ENCODE data around the gene SMAD2.
A peak's percentile ranks its signal among the peaks of the same experiment; 100 is the strongest.

SMAD2 gene

DNA sequence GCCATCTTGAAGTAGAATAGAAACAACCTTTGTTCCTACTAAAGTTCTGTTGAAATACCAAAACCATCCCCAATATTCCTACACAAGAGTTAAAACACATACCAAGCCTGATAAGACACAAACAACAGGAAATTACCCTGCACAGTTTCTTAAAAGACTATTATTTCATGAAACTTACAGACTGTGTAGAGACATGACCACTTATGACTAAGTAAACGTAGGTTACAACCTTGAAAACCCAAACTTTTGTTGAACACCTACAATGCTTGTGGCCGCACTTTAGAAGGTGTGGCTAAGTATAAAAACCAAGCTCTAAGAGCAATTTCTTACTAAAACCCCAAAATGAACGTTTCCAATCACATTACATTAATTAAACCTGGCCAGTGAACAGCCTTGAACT is 2.0 kb downstream of the SMAD2 start:
- Histone ChIP-seq H3K9ac (ENCODE audit: insufficient read length) (peak overlapping the region; percentile 78), H3K27ac (no peak overlapping the region), H3K4me3 (peak overlapping the region; percentile 90), H3K9me3 (ENCODE audit: low read depth, low read length) (no peaks in the 10 kb centered on the region), H3K36me3 (ENCODE audit: insufficient read depth, low read length) (no peaks in the 10 kb centered on the region)
- TF ChIP-seq EZH2 (IDR thresholded peaks at IDR 0.05) (no peak), POLR2AphosphoS5 (IDR thresholded peaks at IDR 0.05; ENCODE audit: borderline replicate concordance, low read depth, low read length) (no peak), FOXP2 (optimal IDR thresholded peaks at IDR 0.05; ENCODE audit: control extremely low read depth, extremely low read length, insufficient read depth) (no peak)
- DNase-seq (ENCODE audit: low read depth, low spot score): no peak

DNA sequence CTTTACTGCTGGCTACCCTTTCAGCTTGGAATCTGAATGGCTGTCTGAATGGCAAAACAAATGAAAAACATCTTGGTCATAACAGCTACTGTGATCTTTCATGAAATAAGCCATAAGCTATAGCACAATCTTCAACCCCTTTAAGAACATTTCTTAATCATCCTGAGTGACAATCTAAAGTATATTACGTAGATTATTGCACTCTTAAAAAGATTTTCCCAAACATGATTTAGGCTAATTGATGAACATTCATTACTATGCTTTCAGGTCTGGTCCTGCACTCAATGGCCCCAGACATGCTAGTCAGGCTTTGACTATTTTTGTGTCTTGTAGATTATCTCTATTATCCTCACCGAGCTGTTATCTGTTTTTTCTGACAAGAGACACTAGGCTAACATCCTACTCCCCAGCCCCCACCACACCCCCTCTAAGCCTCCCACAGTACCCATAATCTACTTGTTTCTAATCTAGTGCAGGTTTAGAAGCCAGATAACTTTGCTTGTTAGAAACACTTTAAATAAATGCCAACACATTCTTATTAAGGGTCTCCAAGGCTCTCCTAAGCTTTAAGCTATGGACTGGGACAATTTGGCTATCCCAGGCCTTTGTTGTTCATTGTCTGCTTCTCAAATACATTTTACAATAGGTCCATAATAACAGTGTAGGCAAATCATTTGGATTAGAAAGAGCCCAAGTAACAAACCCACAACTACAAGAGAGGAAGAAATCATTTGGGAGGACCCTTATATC is 4.2 kb downstream of the SMAD2 start:
- Histone ChIP-seq H3K4me3 (no peak overlapping the region), H3K27ac (no peak overlapping the region), H3K9ac (ENCODE audit: insufficient read length) (no peak overlapping the region), H3K36me3 (ENCODE audit: insufficient read depth, low read length) (no peaks in the 10 kb centered on the region), H3K9me3 (ENCODE audit: low read depth, low read length) (no peaks in the 10 kb centered on the region)
- DNase-seq (ENCODE audit: low read depth, low spot score): no peak
- no peak for TF ChIP-seq EZH2 (IDR thresholded peaks at IDR 0.05)
- TF ChIP-seq FOXP2 (optimal IDR thresholded peaks at IDR 0.05; ENCODE audit: control extremely low read depth, extremely low read length, insufficient read depth): no peak
- no peak for TF ChIP-seq POLR2AphosphoS5 (IDR thresholded peaks at IDR 0.05; ENCODE audit: borderline replicate concordance, low read depth, low read length)

DNA sequence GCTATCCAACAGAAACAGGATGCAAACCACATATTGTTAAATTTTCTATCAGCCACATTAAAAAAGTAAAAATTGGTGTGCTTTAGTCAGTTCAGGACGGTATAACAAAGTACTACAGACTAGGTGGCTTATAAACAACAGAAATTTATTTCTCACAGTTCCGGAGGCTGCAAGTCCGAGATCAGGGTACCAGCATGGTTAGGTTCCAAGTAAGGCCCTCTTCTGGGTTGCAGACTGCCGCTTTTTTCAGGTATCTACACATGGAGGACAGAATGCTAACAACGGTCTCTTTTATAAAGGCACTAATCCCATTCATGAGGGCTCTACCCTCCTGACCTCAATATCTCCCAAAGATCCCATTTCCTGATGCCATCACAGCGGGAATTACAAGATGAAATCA is 10.5 kb downstream of the SMAD2 start:
- Histone ChIP-seq H3K36me3 (ENCODE audit: insufficient read depth, low read length) (peaks cover 6% of the 10 kb centered on the region; the same call in 1 of the 2 replicates), H3K27ac (no peak overlapping the region), H3K9me3 (ENCODE audit: low read depth, low read length) (no peaks in the 10 kb centered on the region), H3K9ac (ENCODE audit: insufficient read length) (no peak overlapping the region), H3K4me3 (no peak overlapping the region)
- TF ChIP-seq POLR2AphosphoS5 (IDR thresholded peaks at IDR 0.05; ENCODE audit: borderline replicate concordance, low read depth, low read length): no peak
- TF ChIP-seq EZH2 (IDR thresholded peaks at IDR 0.05): no peak
- DNase-seq (ENCODE audit: low read depth, low spot score): no peak

DNA sequence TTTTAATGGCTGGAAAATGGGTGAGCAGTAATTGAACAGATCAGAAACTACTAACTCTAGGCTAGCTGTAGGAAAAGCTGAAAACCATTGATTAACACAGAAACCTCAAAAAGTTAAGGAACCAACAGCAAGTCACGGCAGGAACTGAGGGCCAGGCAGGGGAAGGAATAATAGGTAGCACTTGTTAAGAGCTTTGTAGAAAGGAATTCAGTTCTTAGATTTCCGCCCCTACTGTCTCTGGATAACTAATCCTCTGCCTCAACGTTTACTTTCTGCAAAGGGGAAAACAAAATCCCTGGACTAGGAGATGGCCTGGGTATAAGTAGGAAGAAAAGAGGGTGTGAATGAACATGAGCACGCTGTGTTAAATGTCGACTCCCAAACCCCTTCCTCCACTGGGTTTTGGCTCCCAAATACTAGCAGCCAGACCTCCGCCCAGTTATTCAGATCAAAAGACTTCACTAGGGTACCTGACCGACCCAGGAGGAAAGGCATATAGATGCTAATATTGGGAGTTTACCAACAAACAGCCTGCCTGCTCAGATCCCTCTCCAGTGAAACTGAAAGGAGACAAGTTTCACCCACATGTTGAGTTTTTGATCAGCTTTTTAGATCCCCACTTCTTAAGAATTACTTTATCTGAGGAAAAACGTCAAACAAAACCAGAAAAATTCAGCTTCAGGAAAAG is 12.4 kb downstream of the SMAD2 start:
- DNase-seq (ENCODE audit: low read depth, low spot score): no peak
- no peak for TF ChIP-seq EZH2 (IDR thresholded peaks at IDR 0.05)
- TF ChIP-seq POLR2AphosphoS5 (IDR thresholded peaks at IDR 0.05; ENCODE audit: borderline replicate concordance, low read depth, low read length): no peak
- TF ChIP-seq FOXP2 (optimal IDR thresholded peaks at IDR 0.05; ENCODE audit: control extremely low read depth, extremely low read length, insufficient read depth): no peak
- Histone ChIP-seq H3K9ac (ENCODE audit: insufficient read length) (no peak overlapping the region), H3K27ac (no peak overlapping the region), H3K36me3 (ENCODE audit: insufficient read depth, low read length) (peaks cover 6% of the 10 kb centered on the region; the same call in 1 of the 2 replicates), H3K4me3 (no peak overlapping the region), H3K9me3 (ENCODE audit: low read depth, low read length) (no peaks in the 10 kb centered on the region)

DNA sequence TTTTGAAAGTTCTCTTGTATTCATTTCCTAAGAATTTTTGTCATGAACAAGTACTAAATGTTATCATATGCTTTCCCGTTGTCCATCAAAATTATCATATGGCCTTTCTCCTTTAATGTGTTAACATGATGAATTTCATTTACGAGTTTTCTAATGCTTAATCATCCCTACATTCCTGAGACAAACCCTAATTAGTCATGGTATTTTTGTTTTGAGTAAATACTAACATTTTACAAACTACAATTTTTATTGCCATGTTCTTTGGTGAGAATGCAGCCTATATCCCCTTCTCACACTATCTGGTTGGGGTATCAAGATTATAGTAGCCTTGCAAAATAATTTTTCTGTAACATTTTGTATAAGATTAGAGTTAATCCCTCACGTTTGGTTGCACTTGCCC is 14.5 kb downstream of the SMAD2 start:
- H3K27ac ChIP-seq: no peak overlapping the region
- no peaks in the 10 kb centered on the region; the same call in 1 of the 2 replicates for H3K9me3 ChIP-seq (ENCODE audit: low read depth, low read length)
- no peak for DNase-seq (ENCODE audit: low read depth, low spot score)
- H3K4me3 ChIP-seq: no peak overlapping the region
- peaks cover 7% of the 10 kb centered on the region; the same call in 1 of the 2 replicates for H3K36me3 ChIP-seq (ENCODE audit: insufficient read depth, low read length)
- no peak overlapping the region for H3K9ac ChIP-seq (ENCODE audit: insufficient read length)
- TF ChIP-seq EZH2 (IDR thresholded peaks at IDR 0.05) (no peak), FOXP2 (optimal IDR thresholded peaks at IDR 0.05; ENCODE audit: control extremely low read depth, extremely low read length, insufficient read depth) (no peak), POLR2AphosphoS5 (IDR thresholded peaks at IDR 0.05; ENCODE audit: borderline replicate concordance, low read depth, low read length) (no peak)

DNA sequence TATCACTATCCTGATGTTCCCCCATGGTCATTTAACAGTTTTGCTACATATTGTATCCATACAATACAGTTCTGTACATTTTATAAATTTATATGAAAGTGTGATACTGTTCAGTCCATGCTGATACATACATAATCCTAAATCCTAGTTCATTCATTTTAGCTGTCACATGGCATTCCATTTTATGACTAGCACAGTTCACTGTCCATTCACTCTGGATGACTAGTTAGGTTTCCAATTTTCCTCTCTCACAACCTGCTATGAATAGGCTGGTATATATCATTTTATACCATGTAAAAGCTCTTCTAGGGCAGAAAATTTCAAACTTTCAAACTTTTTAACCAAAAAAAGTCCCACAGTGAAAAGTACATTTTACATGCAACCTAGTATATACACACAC is 15.2 kb downstream of the SMAD2 start:
- Histone ChIP-seq H3K4me3 (no peak overlapping the region), H3K9ac (ENCODE audit: insufficient read length) (no peak overlapping the region), H3K9me3 (ENCODE audit: low read depth, low read length) (no peaks in the 10 kb centered on the region; the same call in 1 of the 2 replicates), H3K36me3 (ENCODE audit: insufficient read depth, low read length) (peaks cover 13% of the 10 kb centered on the region; the same call in 1 of the 2 replicates), H3K27ac (no peak overlapping the region)
- DNase-seq (ENCODE audit: low read depth, low spot score): no peak
- TF ChIP-seq POLR2AphosphoS5 (IDR thresholded peaks at IDR 0.05; ENCODE audit: borderline replicate concordance, low read depth, low read length) (no peak), FOXP2 (optimal IDR thresholded peaks at IDR 0.05; ENCODE audit: control extremely low read depth, extremely low read length, insufficient read depth) (no peak), EZH2 (IDR thresholded peaks at IDR 0.05) (no peak)

DNA sequence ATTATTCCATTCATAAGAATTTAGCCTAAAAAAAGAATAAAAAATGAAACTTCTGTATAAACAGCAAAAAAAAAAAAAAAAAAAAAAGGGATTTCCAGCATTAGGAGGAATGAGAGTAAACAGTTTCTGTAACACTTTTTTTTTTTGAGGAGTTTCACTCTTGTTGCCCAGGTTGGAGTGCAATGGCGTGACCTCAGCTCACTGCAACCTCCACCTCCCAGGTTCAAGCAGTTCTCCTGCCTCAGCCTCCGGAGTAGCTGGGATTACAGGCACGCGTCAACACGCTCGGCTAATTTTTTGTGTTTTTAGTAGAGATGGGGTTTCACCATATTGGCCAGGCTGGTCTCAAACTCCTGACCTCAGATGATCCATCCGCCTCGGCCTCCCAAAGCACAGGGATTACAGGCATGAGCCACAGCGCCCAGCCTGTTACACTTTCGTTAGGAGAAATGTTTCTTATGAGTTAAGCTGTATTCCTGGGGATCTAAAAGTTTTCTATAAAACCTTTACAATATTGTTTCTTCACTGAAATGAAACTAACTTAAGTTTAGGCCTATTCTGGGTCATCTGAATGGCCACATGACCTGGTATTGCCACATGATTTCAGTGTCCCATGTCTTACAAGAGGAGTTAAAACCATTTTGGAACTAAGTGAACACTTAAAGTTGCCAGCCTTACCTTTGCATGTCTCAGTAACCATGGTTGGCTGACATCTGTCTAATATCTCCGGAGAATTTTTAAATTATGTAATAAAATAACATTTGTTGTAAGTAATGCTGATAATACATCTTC is 17.5 kb downstream of the SMAD2 start:
- Histone ChIP-seq H3K27ac (no peak overlapping the region), H3K4me3 (no peak overlapping the region), H3K36me3 (ENCODE audit: insufficient read depth, low read length) (peaks cover 25% of the 10 kb centered on the region), H3K9ac (ENCODE audit: insufficient read length) (no peak overlapping the region), H3K9me3 (ENCODE audit: low read depth, low read length) (no peaks in the 10 kb centered on the region; the same call in 1 of the 2 replicates)
- no peak for DNase-seq (ENCODE audit: low read depth, low spot score)
- TF ChIP-seq EZH2 (IDR thresholded peaks at IDR 0.05) (no peak), FOXP2 (optimal IDR thresholded peaks at IDR 0.05; ENCODE audit: control extremely low read depth, extremely low read length, insufficient read depth) (no peak)

DNA sequence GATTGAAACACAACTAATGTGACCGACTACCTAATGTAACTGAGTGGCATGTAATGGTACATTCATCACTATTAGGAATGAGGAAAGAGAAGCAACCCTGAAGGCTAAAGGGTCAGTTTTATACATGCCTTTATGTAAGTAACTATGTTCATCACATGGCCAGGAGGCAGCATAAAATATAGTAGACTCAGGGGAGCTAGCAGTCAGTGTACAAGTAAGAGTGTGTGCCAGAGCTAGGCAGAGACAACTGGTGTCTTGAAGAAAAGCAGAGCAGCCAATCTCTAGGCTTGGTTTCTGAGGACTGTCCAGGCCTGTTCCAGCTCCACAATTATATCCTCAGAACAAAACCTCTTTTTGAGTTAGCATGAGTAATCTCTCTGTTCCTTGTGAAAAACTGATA is 18.1 kb downstream of the SMAD2 start:
- Histone ChIP-seq H3K9me3 (ENCODE audit: low read depth, low read length) (no peaks in the 10 kb centered on the region; the same call in 1 of the 2 replicates), H3K36me3 (ENCODE audit: insufficient read depth, low read length) (peaks cover 31% of the 10 kb centered on the region), H3K27ac (no peak overlapping the region), H3K4me3 (no peak overlapping the region), H3K9ac (ENCODE audit: insufficient read length) (no peak overlapping the region)
- TF ChIP-seq EZH2 (IDR thresholded peaks at IDR 0.05) (no peak), FOXP2 (optimal IDR thresholded peaks at IDR 0.05; ENCODE audit: control extremely low read depth, extremely low read length, insufficient read depth) (no peak), POLR2AphosphoS5 (IDR thresholded peaks at IDR 0.05; ENCODE audit: borderline replicate concordance, low read depth, low read length) (no peak)
- no peak for DNase-seq (ENCODE audit: low read depth, low spot score)

Measured in SK-N-MC (cell line).